Epithelial cell of proximal tubule (primary cell): Measurements from ENCODE around the gene TBC1D4. TPM values are rescaled to one million over a fixed set of nuclear protein-coding genes. Genes with fewer than 3 reads are reported as not detected.

ENCODE experiments used
- DNase-seq: peaks from one replicate; pipeline ENCODE4 v3.0.0-alpha.2; 2011; ENCODE audit warnings: low read depth
- H3K4me3 ChIP-seq: 2 replicates; pipeline ENCODE4 v1.5.1; 2011; ENCODE audit warnings: low read depth, mild to moderate bottlenecking, low read length
- total RNA-seq: library from RNA; depleted of rRNA; stranded (reverse); fragments of >200 nt; gene quantifications from 2 replicates; pipeline ENCODE4 v1.2.3, GENCODE V29; 2015
- TF ChIP-seq, protein P1 (sequence below): conservative IDR thresholded peaks from 2 replicates; pipeline ENCODE4 v1.5.1; 2012; ENCODE audit warnings: low read depth, mild to moderate bottlenecking, low read length

The TBC1D4 gene
- total RNA-seq, 1 donor from 2014 or later, result 20.9 TPM

DNA sequence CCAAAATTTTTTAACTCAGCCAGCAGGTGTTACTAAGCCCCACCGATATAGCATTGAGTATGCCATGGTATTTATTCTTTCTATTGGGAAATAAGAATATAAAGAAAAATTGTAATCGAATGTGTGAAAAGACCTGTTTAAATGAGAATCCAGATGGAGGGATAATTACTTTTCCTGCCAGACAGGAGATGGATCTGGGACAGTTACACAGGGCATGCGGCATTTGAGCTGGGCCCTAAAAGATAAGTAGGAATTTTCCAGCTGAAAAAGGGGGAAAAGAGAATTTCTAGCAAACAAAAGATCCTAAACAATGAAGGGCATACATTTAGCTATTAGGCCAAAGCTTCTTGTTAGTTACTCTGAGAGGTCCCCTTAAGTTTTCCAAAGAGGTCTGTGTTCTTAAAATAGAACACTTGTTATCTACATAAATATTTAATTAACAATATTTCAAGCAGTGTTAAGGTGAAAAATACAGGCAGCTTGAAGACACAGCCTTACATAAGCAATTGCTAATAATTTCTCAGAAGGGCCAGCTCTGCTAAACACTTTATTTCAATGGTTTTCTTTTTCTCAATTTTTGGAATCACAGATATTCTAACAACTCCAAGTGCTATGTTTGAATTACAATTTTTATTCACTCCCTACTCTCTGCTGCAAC is 63.7 kb downstream of the TBC1D4 start:
- no peak for DNase-seq
- no peak overlapping the region for H3K4me3 ChIP-seq
- TF ChIP-seq, protein P1, sequence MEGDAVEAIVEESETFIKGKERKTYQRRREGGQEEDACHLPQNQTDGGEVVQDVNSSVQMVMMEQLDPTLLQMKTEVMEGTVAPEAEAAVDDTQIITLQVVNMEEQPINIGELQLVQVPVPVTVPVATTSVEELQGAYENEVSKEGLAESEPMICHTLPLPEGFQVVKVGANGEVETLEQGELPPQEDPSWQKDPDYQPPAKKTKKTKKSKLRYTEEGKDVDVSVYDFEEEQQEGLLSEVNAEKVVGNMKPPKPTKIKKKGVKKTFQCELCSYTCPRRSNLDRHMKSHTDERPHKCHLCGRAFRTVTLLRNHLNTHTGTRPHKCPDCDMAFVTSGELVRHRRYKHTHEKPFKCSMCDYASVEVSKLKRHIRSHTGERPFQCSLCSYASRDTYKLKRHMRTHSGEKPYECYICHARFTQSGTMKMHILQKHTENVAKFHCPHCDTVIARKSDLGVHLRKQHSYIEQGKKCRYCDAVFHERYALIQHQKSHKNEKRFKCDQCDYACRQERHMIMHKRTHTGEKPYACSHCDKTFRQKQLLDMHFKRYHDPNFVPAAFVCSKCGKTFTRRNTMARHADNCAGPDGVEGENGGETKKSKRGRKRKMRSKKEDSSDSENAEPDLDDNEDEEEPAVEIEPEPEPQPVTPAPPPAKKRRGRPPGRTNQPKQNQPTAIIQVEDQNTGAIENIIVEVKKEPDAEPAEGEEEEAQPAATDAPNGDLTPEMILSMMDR, result no peak

GRCh38 chr13:75417656-75418055 is 64.3 kb downstream of the TBC1D4 start:
- H3K4me3 ChIP-seq, result no peak overlapping the region
- TF ChIP-seq, protein P1, result no peak
- no peak for DNase-seq

- DNase-seq, result no peak
- TF ChIP-seq, protein P1, result no peak
- no peak overlapping the region for H3K4me3 ChIP-seq
Observed at GRCh38 chr13:75417012-75417384, 65.0 kb downstream of the TBC1D4 start.

DNA sequence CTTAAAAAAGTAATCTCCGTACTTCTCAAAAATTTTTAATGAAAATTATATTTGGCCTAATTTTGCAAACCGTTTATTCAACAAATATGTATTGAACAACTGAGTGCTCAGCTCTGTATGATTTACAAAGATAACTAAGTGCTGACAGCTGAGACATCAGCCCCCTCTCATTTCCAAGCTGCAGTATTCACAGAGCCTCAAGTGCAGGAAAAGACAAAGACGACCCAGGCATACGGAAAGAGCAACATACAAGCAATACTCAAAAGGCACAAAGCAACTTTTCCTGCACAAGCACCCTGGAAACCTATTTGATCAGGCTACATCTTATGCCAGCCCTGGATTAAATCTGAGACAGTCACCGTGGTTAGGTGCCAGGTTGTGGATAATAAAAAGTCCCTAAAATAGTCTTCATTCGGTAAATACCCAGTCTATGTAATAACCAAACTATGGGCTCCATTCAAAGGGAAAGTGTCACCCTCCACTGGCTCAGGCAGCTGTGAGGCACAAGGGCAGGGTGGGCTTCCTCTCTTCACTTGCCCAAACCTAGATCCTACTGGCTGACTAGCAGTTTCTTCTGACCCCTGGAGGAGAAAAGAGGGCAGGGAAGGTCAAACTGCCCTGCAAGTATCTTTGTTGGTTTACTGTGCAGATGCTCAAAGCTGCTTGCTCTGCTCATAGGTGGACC is 65.5 kb downstream of the TBC1D4 start:
- TF ChIP-seq, protein P1, result no peak
- H3K4me3 ChIP-seq, result no peak overlapping the region
- no peak for DNase-seq

DNA sequence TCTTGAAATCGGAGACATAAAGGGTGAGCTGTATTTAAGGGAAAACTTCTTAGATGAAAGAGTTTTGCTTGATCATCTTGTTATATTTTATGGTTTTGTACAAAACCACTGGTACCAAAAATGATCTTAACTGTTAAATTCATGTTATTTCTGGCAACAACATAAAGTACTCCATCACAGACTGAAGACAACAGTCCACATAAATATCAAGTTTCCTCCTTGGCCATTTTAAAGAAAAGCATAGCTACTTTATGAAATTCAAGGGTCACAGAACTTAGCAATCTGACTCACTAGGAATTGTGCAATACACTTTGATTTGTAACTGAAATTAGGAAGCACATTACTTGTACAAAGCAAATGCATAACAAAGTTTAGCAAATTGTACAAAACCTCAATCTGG is 66.3 kb downstream of the TBC1D4 start:
- peak; percentile 49 for DNase-seq
- TF ChIP-seq, protein P1, result no peak
- no peak overlapping the region for H3K4me3 ChIP-seq

- DNase-seq, result no peak
- TF ChIP-seq, protein P1, result no peak
- H3K4me3 ChIP-seq, result no peak overlapping the region
Observed at GRCh38 chr13:75415171-75415570, 66.8 kb downstream of the TBC1D4 start.
